Epithelial cell of esophagus (primary cell): ENCODE results near the gene ZP1.

ENCODE experiments used
- DNase-seq: peaks from one replicate; pipeline ENCODE4 v3.0.0; 2010; ENCODE audit warnings: low read depth
- H3K4me3 ChIP-seq: 2 replicates; pipeline ENCODE4 v1.5.1; 2011; ENCODE audit warnings: mild to moderate bottlenecking, low read length, control low read depth
- TF ChIP-seq, protein P1 (sequence below): IDR thresholded peaks from 2 replicates; pipeline ENCODE4 v1.5.1; 2011; ENCODE audit warnings: low read depth, mild to moderate bottlenecking, low read length, control low read depth, inconsistent platforms; ENCODE audit not compliant: insufficient read depth; ENCODE audit errors: missing control alignments

ZP1 gene

GRCh38 chr11:60844870-60845221, 22.5 kb upstream of the ZP1 start:
- TF ChIP-seq, protein P1, sequence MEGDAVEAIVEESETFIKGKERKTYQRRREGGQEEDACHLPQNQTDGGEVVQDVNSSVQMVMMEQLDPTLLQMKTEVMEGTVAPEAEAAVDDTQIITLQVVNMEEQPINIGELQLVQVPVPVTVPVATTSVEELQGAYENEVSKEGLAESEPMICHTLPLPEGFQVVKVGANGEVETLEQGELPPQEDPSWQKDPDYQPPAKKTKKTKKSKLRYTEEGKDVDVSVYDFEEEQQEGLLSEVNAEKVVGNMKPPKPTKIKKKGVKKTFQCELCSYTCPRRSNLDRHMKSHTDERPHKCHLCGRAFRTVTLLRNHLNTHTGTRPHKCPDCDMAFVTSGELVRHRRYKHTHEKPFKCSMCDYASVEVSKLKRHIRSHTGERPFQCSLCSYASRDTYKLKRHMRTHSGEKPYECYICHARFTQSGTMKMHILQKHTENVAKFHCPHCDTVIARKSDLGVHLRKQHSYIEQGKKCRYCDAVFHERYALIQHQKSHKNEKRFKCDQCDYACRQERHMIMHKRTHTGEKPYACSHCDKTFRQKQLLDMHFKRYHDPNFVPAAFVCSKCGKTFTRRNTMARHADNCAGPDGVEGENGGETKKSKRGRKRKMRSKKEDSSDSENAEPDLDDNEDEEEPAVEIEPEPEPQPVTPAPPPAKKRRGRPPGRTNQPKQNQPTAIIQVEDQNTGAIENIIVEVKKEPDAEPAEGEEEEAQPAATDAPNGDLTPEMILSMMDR, result no peak
- no peak overlapping the region for H3K4me3 ChIP-seq
- DNase-seq, result peak; percentile 10

- no peak for DNase-seq
- no peak overlapping the region for H3K4me3 ChIP-seq
- TF ChIP-seq, protein P1, result no peak
Observed at GRCh38 chr11:60845338-60845737, 22.0 kb upstream of the ZP1 start.

- no peak for DNase-seq
- TF ChIP-seq, protein P1, result no peak
- no peak overlapping the region for H3K4me3 ChIP-seq
Observed at GRCh38 chr11:60847281-60847680, 20.1 kb upstream of the ZP1 start.

DNA sequence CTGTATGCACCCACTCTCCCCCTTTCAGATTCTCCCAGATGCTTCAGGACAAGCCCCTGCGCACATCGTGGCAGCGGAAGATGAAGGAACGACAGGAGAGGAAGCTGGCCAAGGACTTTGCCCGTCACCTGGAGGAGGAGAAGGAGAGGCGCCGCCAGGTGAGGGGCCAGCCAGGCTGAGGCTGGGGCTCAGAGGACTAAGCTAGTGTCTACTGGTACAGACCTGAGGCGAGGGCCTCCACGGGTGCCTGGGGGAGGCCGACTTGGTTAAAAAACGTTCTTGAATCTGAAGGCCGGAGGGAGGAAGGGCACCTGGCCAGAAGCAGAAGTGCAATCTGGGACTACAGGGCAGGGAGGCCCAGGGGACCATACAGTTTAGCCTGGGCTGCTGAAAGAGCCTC, 19.4 kb upstream of the ZP1 start:
- TF ChIP-seq, protein P1, result no peak
- H3K4me3 ChIP-seq, result no peak overlapping the region
- no peak for DNase-seq

DNA sequence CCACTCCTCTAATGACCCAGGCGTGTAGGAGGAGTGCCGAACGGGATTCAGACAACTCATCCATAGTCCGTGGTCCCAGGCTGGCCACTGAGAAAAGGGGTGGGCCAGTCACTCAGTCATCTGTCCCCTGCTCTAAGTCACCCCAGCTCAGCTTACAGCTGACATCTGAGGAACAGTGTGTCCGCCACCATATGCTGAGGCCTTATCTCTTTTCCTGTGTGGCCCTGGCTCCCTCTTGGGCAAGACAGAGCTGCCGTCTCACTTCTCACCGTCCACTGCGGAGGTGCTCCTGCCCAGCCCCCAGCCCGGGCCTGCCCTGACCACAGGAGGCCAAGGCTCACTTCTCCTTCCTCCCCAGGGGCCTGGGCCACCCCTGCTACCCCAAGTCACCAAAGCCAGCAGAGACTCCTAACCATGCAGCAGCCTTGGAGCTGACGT, 18.6 kb upstream of the ZP1 start:
- no peak overlapping the region for H3K4me3 ChIP-seq
- DNase-seq, result no peak
- TF ChIP-seq, protein P1, result no peak

- TF ChIP-seq, protein P1, result no peak
- DNase-seq, result no peak
- no peak overlapping the region for H3K4me3 ChIP-seq
Observed at GRCh38 chr11:60849641-60850520, 17.5 kb upstream of the ZP1 start.
